Naive B cell (primary cell): Measurements from ENCODE around the gene ATPAF2. TPM values are rescaled to one million over a fixed set of nuclear protein-coding genes. Genes with fewer than 3 reads are reported as not detected.
"Not testable (repeated sequence)": the region's sequence is repeated elsewhere in the genome, so short reads cannot be mapped to it uniquely, and the experiment has no call there.

Experiments
- ATAC-seq, 2 donors: fragments of 150-1000 bp; cut with Tn5 transposase; 2 replicates each; pipeline ENCODE4 v1.10.0; 2021; ENCODE audit warnings: low read depth in 2 of 2, mild to moderate bottlenecking in 2 of 2, moderate library complexity in 2 of 2
- DNase-seq: peaks from one replicate; pipeline ENCODE4 v3.0.0; 2022
- H3K27ac Mint-ChIP-seq, 6 donors: one replicate each; pipeline ENCODE4 v1.8.0; 2020 to 2022; ENCODE audit warnings: mild to moderate bottlenecking in 6 of 6, mixed read lengths in 6 of 6, moderate library complexity in 5 of 6, inconsistent platforms in 2 of 6
- H3K27me3 Mint-ChIP-seq, 3 donors: one replicate each; pipeline ENCODE4 v1.8.0; 2021 to 2022; ENCODE audit warnings: mixed read lengths in 3 of 3, mild to moderate bottlenecking in 1 of 3
- H3K36me3 Mint-ChIP-seq, 2 donors: one replicate each; pipeline ENCODE4 v1.8.0; 2020 to 2022; ENCODE audit warnings: mixed read lengths in 2 of 2, inconsistent platforms in 1 of 2, mild to moderate bottlenecking in 1 of 2
- H3K4me1 Mint-ChIP-seq, 3 donors: one replicate each; pipeline ENCODE4 v1.8.0; 2020 to 2022; ENCODE audit warnings: mixed read lengths in 3 of 3, inconsistent platforms in 1 of 3, mild to moderate bottlenecking in 1 of 3, moderate library complexity in 1 of 3
- H3K4me3 Mint-ChIP-seq, 8 donors: one replicate each; pipeline ENCODE4 v1.8.0; 2020 to 2022; ENCODE audit warnings: mild to moderate bottlenecking in 8 of 8, mixed read lengths in 8 of 8, moderate library complexity in 8 of 8, inconsistent platforms in 2 of 8
- H3K9me3 Mint-ChIP-seq, 7 donors: one replicate each; pipeline ENCODE4 v1.8.0; 2020 to 2022; ENCODE audit warnings: mixed read lengths in 7 of 7, mild to moderate bottlenecking in 5 of 7, inconsistent platforms in 2 of 7, moderate library complexity in 1 of 7
- polyA plus RNA-seq, 6 donors: library from polyadenylated mRNA; unstranded; fragments of 300-500 nt; fragmentation: Illumina TruSeq; gene quantifications; one replicate each; pipeline ENCODE4 v1.2.3, GENCODE V29; 2021; ENCODE audit warnings: low read depth in 6 of 6

ATPAF2 gene
- polyA plus RNA-seq, 6 donors from 2014 or later: 24.0 to 42.7 (median 34.1) TPM

GRCh38 chr17:17998934-17999333 lies 40.0 kb downstream of the ATPAF2 start:
- no peak for ATAC-seq
- Mint-ChIP-seq H3K4me3 (no peak overlapping the region), H3K27me3 (no peaks in the 10 kb centered on the region), H3K27ac (no peak overlapping the region), H3K36me3 (no peaks in the 10 kb centered on the region), H3K9me3 (no peaks in the 10 kb centered on the region), H3K4me1 (peaks cover 6 to 10% (median 9%) of the 10 kb centered on the region in 3 donors)
- DNase-seq: no peak

GRCh38 chr17:17995887-17996286 lies 43.1 kb downstream of the ATPAF2 start:
- H3K4me3 Mint-ChIP-seq, DNase-seq, H3K36me3 Mint-ChIP-seq, H3K4me1 Mint-ChIP-seq, H3K9me3 Mint-ChIP-seq, ATAC-seq, H3K27me3 Mint-ChIP-seq: not testable (repeated sequence)
- peak overlapping the region in 1 of 6 donors; percentile 69 for H3K27ac Mint-ChIP-seq

GRCh38 chr17:17994271-17995069 lies 44.5 kb downstream of the ATPAF2 start:
- Mint-ChIP-seq H3K9me3 (no peaks in the 10 kb centered on the region), H3K36me3 (no peaks in the 10 kb centered on the region), H3K4me1 (no peaks in the 10 kb centered on the region), H3K27me3 (no peaks in the 10 kb centered on the region), H3K27ac (peak overlapping the region in 1 of 6 donors; percentile 38), H3K4me3 (no peak overlapping the region)
- no peak for DNase-seq
- ATAC-seq: no peak

- Mint-ChIP-seq H3K4me3 (no peak overlapping the region), H3K27ac (no peak overlapping the region), H3K9me3 (no peaks in the 10 kb centered on the region), H3K4me1 (no peaks in the 10 kb centered on the region), H3K27me3 (no peaks in the 10 kb centered on the region), H3K36me3 (no peaks in the 10 kb centered on the region)
- DNase-seq (no peak), ATAC-seq (no peak)
Measured at GRCh38 chr17:17993852-17994251, 45.1 kb downstream of the ATPAF2 start.

GRCh38 chr17:17993366-17993765 lies 45.6 kb downstream of the ATPAF2 start:
- Mint-ChIP-seq H3K4me3 (peak overlapping the region in 1 of 8 donors; percentile 60), H3K36me3 (no peaks in the 10 kb centered on the region), H3K4me1 (no peaks in the 10 kb centered on the region), H3K27me3 (no peaks in the 10 kb centered on the region), H3K27ac (peak overlapping the region in 1 of 6 donors; percentile 73), H3K9me3 (no peaks in the 10 kb centered on the region)
- no peak for DNase-seq
- ATAC-seq: no peak

GRCh38 chr17:17990282-17990681 lies 48.7 kb downstream of the ATPAF2 start:
- DNase-seq: no peak
- H3K27me3 Mint-ChIP-seq: no peaks in the 10 kb centered on the region
- no peaks in the 10 kb centered on the region for H3K9me3 Mint-ChIP-seq
- H3K36me3 Mint-ChIP-seq: no peaks in the 10 kb centered on the region
- H3K27ac Mint-ChIP-seq: no peak overlapping the region
- ATAC-seq: no peak
- H3K4me3 Mint-ChIP-seq: no peak overlapping the region
- H3K4me1 Mint-ChIP-seq: no peaks in the 10 kb centered on the region

DNA sequence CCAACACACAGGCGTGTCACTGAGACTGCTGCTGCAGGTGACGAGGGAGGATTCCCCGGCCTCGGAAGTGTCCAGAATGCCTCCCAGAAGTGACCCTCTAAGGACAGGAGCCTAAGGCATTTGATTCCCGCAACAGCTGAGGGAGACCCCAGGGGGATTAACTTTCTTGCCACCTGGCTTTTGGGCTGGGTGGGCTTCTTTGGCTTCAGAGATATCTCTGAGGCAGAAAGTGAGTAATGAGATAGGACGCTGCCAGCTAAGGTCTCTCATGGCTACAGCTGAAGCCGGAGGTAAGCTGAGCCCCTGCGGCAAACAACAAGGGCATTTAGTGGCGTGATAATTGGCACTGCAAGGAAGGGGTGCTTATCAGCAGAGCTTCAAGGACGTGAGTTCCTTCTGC lies 49.4 kb downstream of the ATPAF2 start:
- Mint-ChIP-seq H3K36me3 (no peaks in the 10 kb centered on the region), H3K27ac (no peak overlapping the region), H3K27me3 (no peaks in the 10 kb centered on the region), H3K4me3 (no peak overlapping the region), H3K4me1 (no peaks in the 10 kb centered on the region), H3K9me3 (no peaks in the 10 kb centered on the region)
- no peak for DNase-seq
- ATAC-seq: no peak

GRCh38 chr17:17989081-17989480 lies 49.9 kb downstream of the ATPAF2 start:
- no peaks in the 10 kb centered on the region for H3K27me3 Mint-ChIP-seq
- H3K4me1 Mint-ChIP-seq: no peaks in the 10 kb centered on the region
- H3K4me3 Mint-ChIP-seq: no peak overlapping the region
- ATAC-seq (no peak), DNase-seq (no peak)
- no peaks in the 10 kb centered on the region for H3K36me3 Mint-ChIP-seq
- H3K9me3 Mint-ChIP-seq: no peaks in the 10 kb centered on the region
- no peak overlapping the region for H3K27ac Mint-ChIP-seq

GRCh38 chr17:17988427-17988945 lies 50.5 kb downstream of the ATPAF2 start:
- H3K27ac Mint-ChIP-seq: no peak overlapping the region
- DNase-seq (no peak), ATAC-seq (no peak)
- H3K36me3 Mint-ChIP-seq: no peaks in the 10 kb centered on the region
- H3K4me3 Mint-ChIP-seq: no peak overlapping the region
- H3K27me3 Mint-ChIP-seq: no peaks in the 10 kb centered on the region
- H3K9me3 Mint-ChIP-seq: no peaks in the 10 kb centered on the region
- H3K4me1 Mint-ChIP-seq: no peaks in the 10 kb centered on the region

GRCh38 chr17:17987901-17988300 lies 51.1 kb downstream of the ATPAF2 start:
- H3K36me3 Mint-ChIP-seq: no peaks in the 10 kb centered on the region
- H3K27ac Mint-ChIP-seq: no peak overlapping the region
- H3K27me3 Mint-ChIP-seq: no peaks in the 10 kb centered on the region
- no peaks in the 10 kb centered on the region for H3K4me1 Mint-ChIP-seq
- DNase-seq: no peak
- H3K9me3 Mint-ChIP-seq: no peaks in the 10 kb centered on the region
- no peak for ATAC-seq
- H3K4me3 Mint-ChIP-seq: no peak overlapping the region

DNA sequence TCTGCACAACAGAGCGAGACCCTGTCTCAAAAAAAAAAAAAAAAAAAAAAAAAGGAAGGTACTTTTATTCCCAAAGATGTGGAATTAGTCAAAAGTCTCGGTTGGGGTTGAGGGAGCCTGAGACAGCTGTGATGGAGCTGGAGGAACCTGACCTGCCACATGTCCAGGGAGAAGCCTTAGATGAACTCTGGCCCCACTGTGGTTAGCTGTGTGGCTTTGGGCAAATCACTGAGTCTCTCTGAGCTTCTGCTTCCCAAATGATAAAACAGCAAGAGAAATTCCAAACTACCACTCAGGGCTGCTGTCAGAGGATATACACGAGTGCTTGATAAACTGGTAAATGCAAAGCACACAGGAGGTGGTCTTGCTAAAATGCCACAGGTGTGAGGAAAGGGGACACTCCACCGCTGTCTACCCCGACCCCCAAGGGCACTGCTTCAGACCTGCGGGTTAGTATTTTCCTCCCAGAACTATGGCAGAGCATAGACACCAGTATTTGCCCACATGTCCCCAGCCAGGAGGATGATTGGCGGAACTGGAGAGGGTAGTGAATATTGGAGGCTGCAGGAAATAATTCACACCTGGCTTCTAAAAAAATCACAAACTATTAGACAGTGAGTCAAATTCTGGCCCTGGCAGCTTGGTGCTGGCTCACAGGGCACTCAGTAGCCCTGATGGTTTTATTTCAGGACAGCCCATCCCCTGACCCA lies 51.6 kb downstream of the ATPAF2 start:
- Mint-ChIP-seq H3K4me3 (no peak overlapping the region), H3K9me3 (no peaks in the 10 kb centered on the region), H3K36me3 (no peaks in the 10 kb centered on the region), H3K27ac (no peak overlapping the region), H3K4me1 (no peaks in the 10 kb centered on the region), H3K27me3 (no peaks in the 10 kb centered on the region)
- DNase-seq (no peak), ATAC-seq (no peak)

- DNase-seq: no peak
- ATAC-seq: no peak
- Mint-ChIP-seq H3K9me3 (no peaks in the 10 kb centered on the region), H3K27me3 (no peaks in the 10 kb centered on the region), H3K27ac (no peak overlapping the region), H3K4me1 (no peaks in the 10 kb centered on the region), H3K36me3 (no peaks in the 10 kb centered on the region), H3K4me3 (no peak overlapping the region)
Measured at GRCh38 chr17:17985555-17985954, 53.4 kb downstream of the ATPAF2 start.

- ATAC-seq: no peak
Measured at GRCh38 chr17:17985153-17985552, 53.8 kb downstream of the ATPAF2 start.

GRCh38 chr17:17983776-17984175 lies 55.2 kb downstream of the ATPAF2 start:
- Mint-ChIP-seq H3K27me3 (no peaks in the 10 kb centered on the region), H3K4me1 (peaks cover 3 to 5% (median 4%) of the 10 kb centered on the region in 3 donors), H3K9me3 (no peaks in the 10 kb centered on the region), H3K27ac (no peak overlapping the region), H3K36me3 (no peaks in the 10 kb centered on the region), H3K4me3 (no peak overlapping the region)
- ATAC-seq: no peak
- DNase-seq: no peak

More at GRCh38 chr17:17985153-17985552, 53.8 kb downstream of the ATPAF2 start:
- Mint-ChIP-seq H3K36me3 (no peaks in the 10 kb centered on the region), H3K9me3 (no peaks in the 10 kb centered on the region), H3K27me3 (no peaks in the 10 kb centered on the region), H3K4me1 (no peaks in the 10 kb centered on the region), H3K27ac (no peak overlapping the region), H3K4me3 (no peak overlapping the region)
- DNase-seq: no peak
